ENCODE results near the gene NKX3-2.

The NKX3-2 gene

GRCh38 chr4:13492747-13493146 lies 51.6 kb downstream of the NKX3-2 start:
- no peak overlapping the region for H3K9ac ChIP-seq (ENCODE audit: low read length)
- no peaks in the 10 kb centered on the region for H3F3A ChIP-seq (ENCODE audit: insufficient read depth)
- H3K4me3 ChIP-seq (ENCODE audit: insufficient read depth, low read length, poor library complexity, severe bottlenecking): no peak overlapping the region
- no peak overlapping the region for H3K27ac ChIP-seq (ENCODE audit: low read depth, low read length)
- H2AFZ ChIP-seq (ENCODE audit: low read depth, low read length, severe bottlenecking): no peak overlapping the region
- H3K79me2 ChIP-seq (ENCODE audit: insufficient read depth, low read length): no peaks in the 10 kb centered on the region
- no peaks in the 10 kb centered on the region for H3K27me3 ChIP-seq (ENCODE audit: low read length)
- H3K4me2 ChIP-seq (ENCODE audit: low read depth, low read length, poor library complexity, severe bottlenecking): no peak overlapping the region
- TF ChIP-seq CTCF (IDR thresholded peaks at IDR 0.05; ENCODE audit: insufficient read depth, low read length, poor library complexity, severe bottlenecking) (no peak), EZH2phosphoT487 (conservative IDR thresholded peaks at IDR 0.05; ENCODE audit: low read length) (no peak)
- H3K9me2 ChIP-seq (replicated peaks; ENCODE audit: insufficient read depth, low read length): no peaks in the 10 kb centered on the region
- H3K36me3 ChIP-seq (ENCODE audit: low read length): no peaks in the 10 kb centered on the region
- H4K20me1 ChIP-seq (ENCODE audit: low read depth, low read length): no peaks in the 10 kb centered on the region
- no peaks in the 10 kb centered on the region for H3K9me3 ChIP-seq (ENCODE audit: insufficient read depth, low read length)

All from SU-DHL-6 (cell line).